ENCODE data around the gene VIPAS39. TPM values are rescaled to one million over a fixed set of nuclear protein-coding genes. Genes with fewer than 3 reads are reported as not detected.

Gene VIPAS39
- total RNA-seq, 4 donors from 2014 or later: 10.5 to 24.0 (median 16.2) TPM

DNA sequence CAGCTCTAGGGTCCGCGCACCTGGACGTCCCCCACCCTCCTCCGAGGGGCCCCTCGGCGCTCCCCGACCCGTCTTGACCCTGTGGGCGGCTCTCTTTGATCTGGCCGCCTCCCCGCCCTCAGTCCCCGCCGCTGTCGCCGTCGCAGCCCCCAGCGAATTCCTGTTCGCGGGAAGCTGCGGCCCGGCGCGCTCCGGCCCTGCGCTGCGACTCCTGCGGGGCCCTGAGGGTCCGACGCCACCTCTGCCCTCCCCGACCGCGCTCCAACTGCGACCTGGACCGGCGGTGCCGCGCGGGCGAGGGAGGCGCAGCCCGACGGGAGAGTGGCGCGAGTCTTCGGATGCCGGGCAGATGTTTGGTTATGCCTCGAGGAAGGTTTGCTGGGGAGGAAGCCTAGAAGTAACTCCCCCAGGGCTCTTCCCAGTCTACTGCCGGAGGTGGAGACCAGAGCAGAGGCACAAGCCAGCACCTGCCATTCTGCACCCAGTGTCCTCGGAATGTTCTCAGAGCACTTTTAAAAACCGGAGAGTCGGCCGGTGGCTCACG lies 41.7 kb upstream of the VIPAS39 start:
- Histone ChIP-seq H3K36me3 (no peaks in the 10 kb centered on the region), H3K4me1 (peaks cover 0 to 18% (median 9%) of the 10 kb centered on the region in 4 donors), H3K4me3 (peak overlapping the region in 3 of 4 donors; percentile 28 to 60 (median 49)), H3K9me3 (peaks cover 0 to 10% (median 0%) of the 10 kb centered on the region in 4 donors), H3K27me3 (peaks cover 0 to 34% of the 10 kb centered on the region in 2 donors), H3K27ac (no peak overlapping the region)
- whole genome bisulfite sequencing, 2 donors: 5 to 11% methylated on average over 5 to 44 of the region's 53 CpGs
- no peak for DNase-seq (ENCODE audit: low spot score in 2 of 2)
- TF ChIP-seq, protein P1, sequence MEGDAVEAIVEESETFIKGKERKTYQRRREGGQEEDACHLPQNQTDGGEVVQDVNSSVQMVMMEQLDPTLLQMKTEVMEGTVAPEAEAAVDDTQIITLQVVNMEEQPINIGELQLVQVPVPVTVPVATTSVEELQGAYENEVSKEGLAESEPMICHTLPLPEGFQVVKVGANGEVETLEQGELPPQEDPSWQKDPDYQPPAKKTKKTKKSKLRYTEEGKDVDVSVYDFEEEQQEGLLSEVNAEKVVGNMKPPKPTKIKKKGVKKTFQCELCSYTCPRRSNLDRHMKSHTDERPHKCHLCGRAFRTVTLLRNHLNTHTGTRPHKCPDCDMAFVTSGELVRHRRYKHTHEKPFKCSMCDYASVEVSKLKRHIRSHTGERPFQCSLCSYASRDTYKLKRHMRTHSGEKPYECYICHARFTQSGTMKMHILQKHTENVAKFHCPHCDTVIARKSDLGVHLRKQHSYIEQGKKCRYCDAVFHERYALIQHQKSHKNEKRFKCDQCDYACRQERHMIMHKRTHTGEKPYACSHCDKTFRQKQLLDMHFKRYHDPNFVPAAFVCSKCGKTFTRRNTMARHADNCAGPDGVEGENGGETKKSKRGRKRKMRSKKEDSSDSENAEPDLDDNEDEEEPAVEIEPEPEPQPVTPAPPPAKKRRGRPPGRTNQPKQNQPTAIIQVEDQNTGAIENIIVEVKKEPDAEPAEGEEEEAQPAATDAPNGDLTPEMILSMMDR (IDR thresholded peaks at IDR 0.05): no peak
- TF ChIP-seq POLR2A (IDR thresholded peaks at IDR 0.05): no peak
- no peak for TF ChIP-seq EP300 (IDR thresholded peaks at IDR 0.05)

DNA sequence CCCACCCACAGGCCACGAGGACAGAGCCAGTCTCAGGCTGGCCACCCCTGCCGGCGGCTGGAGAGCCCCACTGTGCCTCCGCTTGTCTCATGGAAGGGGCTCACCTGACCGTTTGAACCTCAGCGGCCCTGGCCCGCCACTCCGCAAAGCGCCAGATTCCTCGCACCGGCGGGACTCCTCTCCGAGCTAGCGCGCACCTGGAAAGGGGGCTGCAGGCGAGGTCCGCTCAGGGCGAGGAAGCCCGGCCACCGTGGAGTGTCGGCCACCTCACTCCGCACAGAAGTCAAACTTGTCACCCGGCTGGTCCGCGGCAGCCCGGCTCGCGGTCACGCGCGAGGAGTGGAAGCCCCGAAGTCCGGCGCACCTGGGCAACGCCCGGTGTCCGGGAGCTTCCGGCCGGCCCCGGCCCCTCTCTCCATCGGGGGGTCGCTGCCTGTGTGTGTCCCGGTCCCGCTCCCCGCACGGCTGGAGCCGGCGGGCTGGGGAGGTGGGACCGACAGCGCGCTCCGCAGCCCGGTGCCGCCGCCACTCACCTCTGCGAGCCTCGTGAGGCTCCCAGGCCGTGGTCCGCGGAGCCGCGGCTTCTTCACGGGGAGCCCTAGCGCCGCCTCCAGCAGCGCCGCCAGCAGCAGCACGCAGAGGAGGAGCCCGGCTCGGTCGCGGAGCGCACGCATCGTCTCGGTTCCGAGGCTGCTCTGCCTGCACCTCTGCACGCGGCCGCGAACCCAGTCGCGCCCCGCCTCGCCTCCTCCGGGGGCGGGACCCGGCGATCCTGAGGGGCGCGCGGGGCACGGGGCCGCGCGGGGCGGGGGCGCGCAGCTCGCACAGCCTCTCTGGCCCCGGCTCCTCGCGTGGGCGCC lies 40.9 kb upstream of the VIPAS39 start, which contains the start of gene ISM2:
ISM2 (minus strand) TSS at position 697 of the 860 bp plus-strand sequence; CDS start at position 674, 23 bp downstream.
- Histone ChIP-seq H3K27me3 (peaks cover 0 to 34% of the 10 kb centered on the region in 2 donors), H3K4me3 (peak within 1 kb of the TSS; percentile 22 to 60 (median 38)), H3K4me1 (peaks cover 0 to 18% (median 9%) of the 10 kb centered on the region in 4 donors), H3K36me3 (no peaks in the 10 kb centered on the region), H3K9me3 (peaks cover 0 to 3% (median 0%) of the 10 kb centered on the region in 4 donors), H3K27ac (no peak within 1 kb of the TSS)
- TF ChIP-seq POLR2A (IDR thresholded peaks at IDR 0.05) (no peak), EP300 (IDR thresholded peaks at IDR 0.05) (no peak)
- TF ChIP-seq, protein P1 (IDR thresholded peaks at IDR 0.05): no peak
- DNase-seq (ENCODE audit: low spot score in 2 of 2): no peak
- WGBS, 2 donors: 7 to 9% methylated on average over 23 to 26 of the region's 104 CpGs

DNA sequence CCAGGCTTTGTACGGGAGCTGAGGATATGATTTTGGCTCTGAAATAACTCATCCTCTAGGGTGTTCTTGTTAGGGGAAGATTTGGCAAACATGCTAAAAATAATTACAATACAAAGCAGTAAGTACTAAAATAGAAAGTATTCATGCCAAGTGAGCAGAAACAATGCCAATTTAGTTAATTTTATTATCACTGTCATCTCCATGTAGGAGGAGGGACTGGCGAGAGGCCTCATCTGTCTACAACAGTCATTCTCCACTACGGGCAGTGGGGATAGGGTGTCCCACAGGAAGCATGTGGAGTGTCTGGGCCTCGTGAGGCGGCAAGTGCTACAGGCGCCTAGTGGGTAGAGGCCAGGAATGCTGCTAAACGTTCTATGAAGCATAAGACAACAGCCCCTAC lies 37.9 kb upstream of the VIPAS39 start:
- WGBS, 2 donors: 58 to 62% methylated on average over 7 of the region's 7 CpGs
- H3K9me3 ChIP-seq: no peaks in the 10 kb centered on the region
- DNase-seq (ENCODE audit: low spot score in 2 of 2): no peak
- peaks cover 0 to 34% of the 10 kb centered on the region in 2 donors for H3K27me3 ChIP-seq
- peaks cover 0 to 18% (median 9%) of the 10 kb centered on the region in 4 donors for H3K4me1 ChIP-seq
- no peak overlapping the region for H3K27ac ChIP-seq
- TF ChIP-seq POLR2A (IDR thresholded peaks at IDR 0.05) (no peak), EP300 (IDR thresholded peaks at IDR 0.05) (no peak)
- TF ChIP-seq, protein P1 (IDR thresholded peaks at IDR 0.05): no peak
- H3K4me3 ChIP-seq: no peak overlapping the region
- no peaks in the 10 kb centered on the region for H3K36me3 ChIP-seq

DNA sequence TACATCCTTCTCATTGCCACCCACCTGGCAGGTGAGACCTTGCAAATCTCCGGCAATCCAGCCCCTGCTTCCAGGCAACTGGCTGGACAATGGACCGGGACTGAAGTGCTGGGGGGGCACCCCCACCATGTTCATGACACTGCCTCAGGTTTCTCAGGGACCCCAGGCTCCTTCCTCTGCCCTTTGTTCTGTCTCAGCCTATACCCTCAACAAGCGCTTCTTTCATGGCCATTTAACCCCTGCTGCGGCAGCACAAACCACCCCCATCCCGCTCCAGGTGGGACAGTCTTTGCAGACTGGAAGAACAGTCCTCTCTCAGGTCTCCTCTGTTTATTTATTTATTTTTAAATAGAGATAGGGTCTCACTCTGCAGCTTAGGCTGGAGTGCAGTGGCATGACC lies 33.7 kb upstream of the VIPAS39 start:
- Histone ChIP-seq H3K27me3 (no peaks in the 10 kb centered on the region), H3K4me1 (no peaks in the 10 kb centered on the region), H3K4me3 (no peak overlapping the region), H3K9me3 (no peaks in the 10 kb centered on the region), H3K27ac (no peak overlapping the region), H3K36me3 (no peaks in the 10 kb centered on the region)
- no peak for TF ChIP-seq EP300 (IDR thresholded peaks at IDR 0.05)
- TF ChIP-seq POLR2A (IDR thresholded peaks at IDR 0.05): no peak
- TF ChIP-seq, protein P1 (IDR thresholded peaks at IDR 0.05): no peak
- 64 to 88% methylated on average over 4 to 5 of the region's 5 CpGs for WGBS, 2 donors
- no peak for DNase-seq (ENCODE audit: low spot score in 2 of 2)

Data from tibial nerve (tissue), 4 donors.